NT2/D1 (cell line): ENCODE results near the gene HAUS7.

Experiments
- DNase-seq: peaks from one replicate; pipeline ENCODE4 v3.0.0-alpha.2; 2011; ENCODE audit warnings: low read depth, low spot score
- H3K27me3 ChIP-seq: 2 replicates; pipeline ENCODE4 v1.6.0; 2011; ENCODE audit warnings: mild to moderate bottlenecking; ENCODE audit not compliant: insufficient read length, insufficient read depth
- H3K36me3 ChIP-seq: 2 replicates; pipeline ENCODE4 v1.6.1; 2011; ENCODE audit warnings: mild to moderate bottlenecking, low read length, mixed read lengths; ENCODE audit not compliant: insufficient read depth, insufficient read length
- H3K4me1 ChIP-seq: 2 replicates; pipeline ENCODE4 v1.5.1; 2011; ENCODE audit not compliant: insufficient read depth, insufficient read length
- H3K4me3 ChIP-seq: 2 replicates; pipeline ENCODE4 v1.5.1; 2011; ENCODE audit warnings: low read depth; ENCODE audit not compliant: insufficient read length
- H3K9ac ChIP-seq: 2 replicates; pipeline ENCODE4 v1.6.0; 2011; ENCODE audit warnings: low read depth; ENCODE audit not compliant: insufficient read length
- H3K9me3 ChIP-seq: 2 replicates; pipeline ENCODE4 v1.5.1; 2011; ENCODE audit warnings: mild to moderate bottlenecking, low read length; ENCODE audit not compliant: insufficient read depth
- SUZ12 ChIP-seq: IDR thresholded peaks from 2 replicates; pipeline ENCODE4 v1.6.1; 2011; ENCODE audit not compliant: insufficient read length, insufficient read depth; ENCODE audit errors: extremely low read depth
- YY1 ChIP-seq: IDR thresholded peaks from 2 replicates; pipeline ENCODE4 v1.6.1; 2011; ENCODE audit not compliant: insufficient read length, insufficient read depth
- ZNF274 ChIP-seq: IDR thresholded peaks from 2 replicates; pipeline ENCODE4 v1.6.1; 2011; ENCODE audit warnings: mild to moderate bottlenecking, low read depth, low read length

Gene HAUS7

GRCh38 chrX:153455571-153455970 lies 14.8 kb downstream of the HAUS7 start:
- Histone ChIP-seq H3K9me3 (no peaks in the 10 kb centered on the region), H3K9ac (no peak overlapping the region), H3K4me1 (no peaks in the 10 kb centered on the region), H3K36me3 (peaks cover 11% of the 10 kb centered on the region), H3K4me3 (no peak overlapping the region), H3K27me3 (no peaks in the 10 kb centered on the region)
- TF ChIP-seq YY1, result no peak
- no peak for TF ChIP-seq SUZ12
- TF ChIP-seq ZNF274, result no peak
- no peak for DNase-seq

DNA sequence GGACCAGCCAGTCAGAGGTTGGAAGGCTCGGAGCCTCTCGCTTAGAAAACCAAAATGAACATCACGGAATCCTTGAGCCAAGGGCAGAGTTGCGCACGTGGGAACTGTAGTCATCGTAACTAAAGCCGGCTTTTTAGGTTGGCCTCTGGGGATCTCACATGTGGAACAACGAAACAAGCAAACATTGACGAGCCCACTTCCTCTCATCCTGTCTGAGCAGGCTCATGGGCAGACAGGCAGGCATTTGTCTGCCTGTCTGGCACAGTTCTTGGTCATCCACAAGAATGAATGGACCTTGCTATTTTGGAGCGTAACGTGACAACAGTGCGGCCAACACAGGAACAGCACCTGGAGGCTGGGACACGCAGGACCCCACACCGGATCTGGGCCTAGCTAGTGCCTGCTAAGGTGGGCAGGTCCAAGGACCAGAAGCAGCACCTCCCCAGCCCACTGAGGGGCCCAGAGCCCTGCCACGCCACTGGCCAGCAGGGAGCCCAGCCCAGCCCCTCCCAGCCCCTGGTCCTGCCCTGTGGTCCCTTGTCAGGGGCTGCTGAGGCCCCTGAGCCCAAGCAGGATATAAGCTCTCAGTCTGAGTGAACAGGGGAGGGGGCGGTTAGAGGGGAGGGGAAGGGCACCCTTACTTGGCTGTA lies 15.3 kb downstream of the HAUS7 start:
- no peak for DNase-seq
- Histone ChIP-seq H3K27me3 (no peaks in the 10 kb centered on the region), H3K4me1 (no peaks in the 10 kb centered on the region), H3K4me3 (no peak overlapping the region), H3K36me3 (peaks cover 10% of the 10 kb centered on the region), H3K9ac (no peak overlapping the region), H3K9me3 (no peaks in the 10 kb centered on the region)
- TF ChIP-seq ZNF274 (no peak), YY1 (no peak), SUZ12 (no peak)

GRCh38 chrX:153450949-153451277 lies 19.5 kb downstream of the HAUS7 start:
- no peaks in the 10 kb centered on the region for H3K9me3 ChIP-seq
- no peak overlapping the region for H3K9ac ChIP-seq
- no peak for DNase-seq

DNA sequence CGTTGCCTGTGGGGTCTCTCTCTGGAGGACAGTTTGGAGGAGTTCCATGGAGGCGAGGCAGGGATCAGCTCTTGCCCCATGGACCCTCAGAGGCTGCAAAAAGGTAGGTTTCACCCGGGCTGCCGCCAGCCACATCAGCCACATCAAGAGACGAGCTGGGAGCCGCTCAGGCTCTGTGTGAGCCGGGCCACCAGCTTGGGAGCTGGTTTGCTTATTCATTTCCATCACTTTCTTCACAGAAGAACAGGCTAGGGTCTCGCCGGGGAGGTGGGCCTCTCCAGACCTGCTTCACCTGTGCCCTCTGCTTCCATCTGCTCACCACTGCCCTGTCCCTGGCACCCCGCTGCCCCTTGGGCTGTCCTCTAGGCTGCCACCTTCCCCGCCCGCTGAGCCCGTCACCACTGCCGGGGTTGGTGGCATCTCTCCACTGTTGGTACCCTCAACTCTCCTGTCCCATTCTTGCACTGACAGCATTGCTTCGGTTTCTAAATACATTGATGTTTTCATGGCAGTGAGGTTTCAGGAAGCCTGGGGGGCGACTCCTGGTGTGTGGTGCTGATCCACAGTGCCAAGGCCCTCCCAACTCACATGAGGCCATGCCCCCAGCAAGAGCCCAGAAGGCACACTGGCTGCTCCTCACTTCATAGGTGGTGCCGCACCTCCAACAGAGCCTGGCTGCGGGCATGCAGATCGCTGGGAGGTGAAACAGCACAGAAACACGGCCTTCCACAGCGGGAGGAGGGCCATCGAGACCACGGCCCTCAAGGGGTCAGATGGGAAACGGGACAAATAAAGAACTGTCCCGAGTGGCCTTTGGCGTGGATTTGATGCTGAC lies 20.0 kb downstream of the HAUS7 start:
- no peak for TF ChIP-seq YY1
- no peak for TF ChIP-seq ZNF274
- TF ChIP-seq SUZ12, result no peak
- DNase-seq, result no peak
- H3K27me3 ChIP-seq, result no peaks in the 10 kb centered on the region

More at GRCh38 chrX:153450949-153451277, 19.5 kb downstream of the HAUS7 start:
- Histone ChIP-seq H3K4me1 (no peaks in the 10 kb centered on the region), H3K4me3 (no peak overlapping the region), H3K27me3 (no peaks in the 10 kb centered on the region), H3K36me3 (peaks cover 3% of the 10 kb centered on the region)
- TF ChIP-seq SUZ12, result no peak
- TF ChIP-seq ZNF274, result no peak
- no peak for TF ChIP-seq YY1

DNA sequence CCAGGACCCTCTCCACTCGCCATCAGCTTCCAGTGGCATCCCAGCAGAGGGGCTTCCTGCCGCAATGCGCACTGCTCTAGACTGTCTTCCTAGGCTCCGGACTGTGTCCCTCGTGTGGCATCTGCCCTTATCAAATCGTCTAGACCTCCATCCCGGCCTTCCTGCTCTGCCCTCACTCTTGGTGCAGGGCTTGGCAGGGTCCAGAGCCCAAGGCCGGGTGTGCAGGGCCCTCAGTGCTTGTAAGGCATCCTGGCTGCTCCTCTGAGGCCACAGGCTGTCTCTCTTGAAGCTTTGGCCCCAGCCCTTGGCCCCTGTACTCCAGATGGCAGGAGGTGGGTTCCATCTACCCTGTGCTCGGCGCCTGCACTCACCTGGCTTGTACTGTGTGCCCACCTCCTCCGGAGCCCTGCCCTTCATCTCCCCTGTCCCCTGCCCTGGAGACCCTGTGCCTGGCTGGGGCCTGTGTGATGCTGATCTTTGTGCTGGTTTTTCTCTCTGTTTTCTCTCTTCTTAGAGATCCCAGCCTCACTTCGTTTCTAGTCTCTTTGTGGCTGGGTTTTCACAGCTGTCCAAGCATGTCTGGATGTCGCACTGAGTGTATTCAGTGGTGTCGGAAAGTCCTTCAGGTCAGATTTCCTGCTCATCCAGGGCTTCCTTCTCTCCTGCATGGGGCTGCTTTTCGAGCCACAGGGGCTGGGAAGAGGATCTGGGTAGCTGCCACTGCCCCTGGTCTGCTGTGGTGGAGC lies 20.8 kb downstream of the HAUS7 start:
- Histone ChIP-seq H3K4me3 (no peak overlapping the region), H3K36me3 (peaks cover under 1% of the 10 kb centered on the region), H3K4me1 (no peaks in the 10 kb centered on the region), H3K27me3 (no peaks in the 10 kb centered on the region), H3K9ac (no peak overlapping the region), H3K9me3 (no peaks in the 10 kb centered on the region)
- TF ChIP-seq SUZ12 (no peak), YY1 (no peak), ZNF274 (no peak)
- no peak for DNase-seq

More for the DNA sequence above, 20.0 kb downstream of the HAUS7 start:
- Histone ChIP-seq H3K9me3 (no peaks in the 10 kb centered on the region), H3K9ac (no peak overlapping the region), H3K36me3 (peaks cover 3% of the 10 kb centered on the region), H3K4me1 (no peaks in the 10 kb centered on the region), H3K4me3 (no peak overlapping the region)

DNA sequence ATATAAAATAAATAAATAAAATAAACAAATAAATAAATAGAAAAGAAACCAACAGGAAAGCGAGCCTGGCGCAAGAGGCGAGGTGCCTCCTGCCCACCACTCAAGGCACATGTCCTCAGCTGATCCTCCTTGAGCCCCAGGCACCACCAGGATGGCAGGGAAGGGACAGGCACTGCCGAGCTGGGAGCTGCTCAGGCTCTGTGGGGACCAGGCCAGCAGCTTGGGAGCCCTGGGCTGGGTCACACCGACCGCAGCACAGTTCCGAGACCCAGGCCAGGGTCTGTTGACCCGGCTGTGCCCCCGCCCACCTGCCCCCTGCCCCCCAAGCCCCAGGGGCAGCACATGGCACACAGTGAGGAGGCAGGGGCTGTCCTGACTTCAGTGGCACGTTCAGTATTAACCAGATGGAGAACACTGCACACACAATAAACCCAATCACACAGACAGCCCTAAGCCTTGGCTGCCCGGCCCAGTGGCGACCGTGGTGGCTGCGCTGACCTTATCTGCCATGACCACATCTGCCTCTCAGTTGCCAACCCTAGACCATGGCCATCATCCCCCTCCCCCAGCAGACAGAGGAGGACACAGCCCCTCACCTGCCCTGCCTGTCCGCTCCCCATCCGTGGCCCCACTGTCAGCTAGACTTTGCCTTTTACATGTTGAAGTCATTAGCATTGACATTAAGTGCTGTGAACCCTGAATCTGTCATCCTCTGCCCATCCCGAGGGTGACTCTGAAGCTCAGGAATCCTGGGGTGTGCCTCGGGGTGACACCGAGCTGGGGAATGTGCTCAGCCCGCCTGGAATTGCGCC lies 21.6 kb downstream of the HAUS7 start:
- no peak overlapping the region for H3K9ac ChIP-seq
- no peaks in the 10 kb centered on the region for H3K4me1 ChIP-seq
- no peaks in the 10 kb centered on the region for H3K27me3 ChIP-seq
- no peak for TF ChIP-seq ZNF274
- no peak for TF ChIP-seq SUZ12
- no peak for TF ChIP-seq YY1
- no peaks in the 10 kb centered on the region for H3K9me3 ChIP-seq
- DNase-seq, result no peak
- H3K36me3 ChIP-seq, result no peaks in the 10 kb centered on the region
- no peak overlapping the region for H3K4me3 ChIP-seq
